H1 (cell line): ENCODE measurements around the gene CPLX1. TPM values are rescaled to one million over a fixed set of nuclear protein-coding genes. Genes with fewer than 3 reads are reported as not detected.

Source experiments
- CHD7 ChIP-seq: fragments of 300-600 bp; sonication (generic); IDR thresholded peaks from 2 replicates; pipeline ENCODE4 v1.7.1; 2012; ENCODE audit warnings: low read length, moderate library complexity, mild to moderate bottlenecking, inconsistent platforms; ENCODE audit not compliant: insufficient replicate concordance
- CTBP2 ChIP-seq: IDR thresholded peaks from 2 replicates; pipeline ENCODE4 v1.7.0; 2011; ENCODE audit warnings: borderline replicate concordance, mild to moderate bottlenecking, moderate library complexity, mixed read lengths, low read length; ENCODE audit not compliant: insufficient read depth, insufficient read length
- EGR1 ChIP-seq: IDR thresholded peaks from 2 replicates; pipeline ENCODE4 v1.6.1; 2011; ENCODE audit warnings: low read depth, low read length, borderline replicate concordance
- RAD21 ChIP-seq, 2 experiments: IDR thresholded peaks in 1 of 2; conservative IDR thresholded peaks in 1 of 2; 2 replicates each; pipeline ENCODE4 v1.6.1; 2011; ENCODE audit warnings: low read depth in 2 of 2, low read length in 2 of 2, improper control_type of control experiment in 1 of 2, inconsistent platforms in 1 of 2, mild to moderate bottlenecking in 1 of 2, moderate library complexity in 1 of 2
- RFX5 ChIP-seq: IDR thresholded peaks from 2 replicates; pipeline ENCODE4 v1.6.1; 2011; ENCODE audit warnings: low read depth, low read length, improper control_type of control experiment, borderline replicate concordance
- SAP30 ChIP-seq: fragments of 300-600 bp; sonication (generic); IDR thresholded peaks from 2 replicates; pipeline ENCODE4 v1.7.1; 2012; ENCODE audit warnings: low read length, moderate library complexity, mild to moderate bottlenecking, inconsistent platforms; ENCODE audit not compliant: insufficient read depth, insufficient replicate concordance
- polyA plus RNA-seq, 7 experiments: library from polyadenylated mRNA; depleted of rRNA in 3 of 7; stranded (reverse) in 5 of 7; unstranded in 2 of 7; fragments of >200 nt in 5 of 7; fragments of 200-250 nt in 2 of 7; gene quantifications; 1 replicate in 5 of 7; 2 replicates in 1 of 7; 4 replicates in 1 of 7; pipeline versions ENCODE4 v1.2.1 to v1.2.3, GENCODE V29; 2011 to 2013; ENCODE audit warnings: missing spikeins in 2 of 7, mixed read lengths in 2 of 7
- total RNA-seq: library from RNA; stranded (reverse); fragmentation: NEBNext Ultra II Directional; extraction: Animal tissue kit (Norgen Biotek cat#: 25700); gene quantifications from 2 replicates; pipeline ENCODE4 v1.2.1, GENCODE V29; 2021
- TF ChIP-seq, protein P1 (sequence below): IDR thresholded peaks from 2 replicates; pipeline ENCODE4 v1.6.1; 2012; ENCODE audit warnings: inconsistent platforms
- TF ChIP-seq, protein P2 (sequence below): IDR thresholded peaks from 2 replicates; pipeline ENCODE4 v1.6.1; 2011; ENCODE audit warnings: low read length, improper control_type of control experiment

The CPLX1 gene
- total and polyA plus RNA-seq, 2 of the 8 experiments (the other 6 are each of a cell fraction or from before 2014, with no cell fraction given), result 0.32 to 0.56 TPM

DNA sequence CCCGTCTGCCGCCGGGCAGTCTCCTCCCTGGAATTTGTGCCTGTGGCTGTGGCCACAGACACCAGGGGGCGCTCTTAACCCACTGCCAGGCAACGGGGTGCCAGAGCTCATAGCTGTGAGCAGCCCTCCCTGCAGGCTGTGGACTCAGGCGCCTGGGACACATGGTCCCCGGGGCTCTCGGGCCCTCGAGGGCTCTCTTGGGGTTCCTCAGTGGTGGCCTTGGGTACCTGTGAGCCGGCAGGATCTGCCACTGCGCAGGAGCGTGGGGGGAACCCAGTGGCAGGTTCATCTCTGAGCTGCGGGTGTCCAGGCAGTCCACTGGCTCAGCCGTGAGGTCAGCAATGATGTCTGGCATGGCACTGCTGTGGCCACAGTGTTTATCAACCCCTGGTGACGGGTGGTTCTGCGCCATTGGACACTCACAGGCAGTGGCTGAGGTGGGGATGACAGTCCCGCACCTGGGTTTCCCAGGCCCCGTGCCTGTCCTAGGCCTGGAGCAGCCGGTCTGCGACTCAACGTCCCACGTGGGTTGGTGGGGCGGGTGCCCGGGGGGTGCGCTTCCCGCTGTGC is 83.1 kb downstream of the CPLX1 start (continued):
- no peak for TF ChIP-seq CHD7
- TF ChIP-seq, protein P1, sequence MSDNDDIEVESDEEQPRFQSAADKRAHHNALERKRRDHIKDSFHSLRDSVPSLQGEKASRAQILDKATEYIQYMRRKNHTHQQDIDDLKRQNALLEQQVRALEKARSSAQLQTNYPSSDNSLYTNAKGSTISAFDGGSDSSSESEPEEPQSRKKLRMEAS, result peak; percentile 53; the same call in 1 of the 2 replicates
- TF ChIP-seq, protein P2, sequence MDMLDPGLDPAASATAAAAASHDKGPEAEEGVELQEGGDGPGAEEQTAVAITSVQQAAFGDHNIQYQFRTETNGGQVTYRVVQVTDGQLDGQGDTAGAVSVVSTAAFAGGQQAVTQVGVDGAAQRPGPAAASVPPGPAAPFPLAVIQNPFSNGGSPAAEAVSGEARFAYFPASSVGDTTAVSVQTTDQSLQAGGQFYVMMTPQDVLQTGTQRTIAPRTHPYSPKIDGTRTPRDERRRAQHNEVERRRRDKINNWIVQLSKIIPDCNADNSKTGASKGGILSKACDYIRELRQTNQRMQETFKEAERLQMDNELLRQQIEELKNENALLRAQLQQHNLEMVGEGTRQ, result no peak
- TF ChIP-seq SAP30, result no peak
- TF ChIP-seq CTBP2, result no peak
- no peak for TF ChIP-seq RFX5
- TF ChIP-seq RAD21 (IDR thresholded peaks at IDR 0.05 in 1 of 2, conservative IDR thresholded peaks at IDR 0.05 in 1 of 2; ENCODE audit: low read depth in 2 of 2, low read length in 2 of 2), result peak; percentile 88 to 91
- no peak for TF ChIP-seq EGR1
